C4-2B (cell line): ENCODE results near the gene SUFU.

Experiments used
- H3K27ac ChIP-seq: fragments of 450-650 bp; 2 replicates; pipeline ENCODE4 v1.5.1; 2017
- ZFX ChIP-seq: fragments of 450-650 bp; IDR thresholded peaks from 2 replicates; pipeline ENCODE4 v1.6.1; 2017
- TF ChIP-seq, protein P1 (sequence below): fragments of 450-650 bp; conservative IDR thresholded peaks from 2 replicates; pipeline ENCODE4 v1.5.1; 2017; ENCODE audit warnings: mild to moderate bottlenecking

SUFU gene

DNA sequence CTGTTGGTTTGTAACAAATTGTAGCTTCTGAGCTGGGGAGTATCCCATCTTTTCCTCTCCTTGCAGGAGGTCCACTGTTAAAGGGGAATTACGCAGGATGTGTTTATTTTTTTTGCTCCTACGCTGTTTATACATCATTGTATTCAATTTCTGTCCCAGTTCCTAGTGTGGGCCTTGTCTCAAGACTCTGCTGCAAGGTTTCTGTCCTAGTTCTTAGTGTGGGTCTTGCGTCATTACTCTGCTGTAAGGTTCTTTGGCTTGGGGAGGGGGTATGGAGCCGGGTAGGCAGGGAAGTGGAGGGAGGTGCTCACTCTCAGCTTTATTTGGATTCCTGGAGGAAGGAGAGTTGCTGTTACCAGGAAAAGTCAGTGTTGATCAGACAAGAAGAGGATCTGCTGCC, 76.5 kb downstream of the SUFU start:
- no peak overlapping the region for H3K27ac ChIP-seq

DNA sequence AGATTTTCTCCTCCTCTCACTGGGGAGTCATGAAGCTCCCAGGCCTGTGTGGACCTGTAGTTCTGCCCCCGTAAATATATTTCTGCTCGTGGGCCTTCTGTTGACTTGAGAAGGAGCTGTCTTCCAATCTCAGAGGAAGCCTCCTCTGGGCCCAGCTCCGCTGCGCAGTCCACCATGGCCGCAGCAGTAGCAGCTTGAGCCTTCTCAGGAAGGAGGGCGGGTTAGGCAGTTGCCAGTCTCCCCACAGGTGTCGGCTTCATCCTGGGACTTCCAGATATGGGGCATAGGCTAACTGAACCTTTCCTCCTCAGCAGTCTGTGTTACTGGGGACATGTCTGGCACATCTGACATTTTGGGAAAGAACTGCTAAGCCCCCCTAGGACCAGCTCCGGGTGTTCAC, 77.6 kb downstream of the SUFU start:
- TF ChIP-seq, protein P1, sequence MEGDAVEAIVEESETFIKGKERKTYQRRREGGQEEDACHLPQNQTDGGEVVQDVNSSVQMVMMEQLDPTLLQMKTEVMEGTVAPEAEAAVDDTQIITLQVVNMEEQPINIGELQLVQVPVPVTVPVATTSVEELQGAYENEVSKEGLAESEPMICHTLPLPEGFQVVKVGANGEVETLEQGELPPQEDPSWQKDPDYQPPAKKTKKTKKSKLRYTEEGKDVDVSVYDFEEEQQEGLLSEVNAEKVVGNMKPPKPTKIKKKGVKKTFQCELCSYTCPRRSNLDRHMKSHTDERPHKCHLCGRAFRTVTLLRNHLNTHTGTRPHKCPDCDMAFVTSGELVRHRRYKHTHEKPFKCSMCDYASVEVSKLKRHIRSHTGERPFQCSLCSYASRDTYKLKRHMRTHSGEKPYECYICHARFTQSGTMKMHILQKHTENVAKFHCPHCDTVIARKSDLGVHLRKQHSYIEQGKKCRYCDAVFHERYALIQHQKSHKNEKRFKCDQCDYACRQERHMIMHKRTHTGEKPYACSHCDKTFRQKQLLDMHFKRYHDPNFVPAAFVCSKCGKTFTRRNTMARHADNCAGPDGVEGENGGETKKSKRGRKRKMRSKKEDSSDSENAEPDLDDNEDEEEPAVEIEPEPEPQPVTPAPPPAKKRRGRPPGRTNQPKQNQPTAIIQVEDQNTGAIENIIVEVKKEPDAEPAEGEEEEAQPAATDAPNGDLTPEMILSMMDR, result no peak
- TF ChIP-seq ZFX, result no peak
- no peak overlapping the region for H3K27ac ChIP-seq

More for the DNA sequence above, 76.5 kb downstream of the SUFU start:
- TF ChIP-seq, protein P1, result no peak
- no peak for TF ChIP-seq ZFX

DNA sequence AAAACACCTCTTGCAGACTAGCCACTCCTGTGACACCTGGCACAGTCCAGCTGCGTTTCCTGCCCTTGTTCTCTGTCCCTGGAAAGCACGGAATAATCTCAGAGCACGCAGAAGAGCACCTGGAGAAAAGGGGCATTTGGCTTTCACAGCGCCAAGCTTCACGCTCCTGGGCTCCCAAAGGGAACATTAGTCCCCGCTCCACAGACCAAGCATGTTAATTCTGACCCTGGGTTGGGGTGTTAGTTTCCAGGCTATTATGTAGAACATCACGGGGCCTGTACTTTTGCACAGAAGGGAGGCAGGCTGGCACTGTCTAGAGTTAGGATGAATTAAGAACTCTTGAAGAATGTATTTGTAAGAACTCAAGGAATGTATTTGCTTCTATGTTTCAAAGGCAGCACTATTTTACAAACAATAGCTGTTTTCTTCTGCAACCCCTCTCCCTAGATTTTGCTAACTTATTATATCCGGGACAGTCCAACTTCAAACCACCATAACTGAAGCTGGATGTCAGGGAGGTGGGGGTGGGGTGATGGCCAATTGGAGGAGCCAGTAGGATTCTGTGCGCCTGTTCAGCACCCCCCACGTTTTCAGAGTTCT, 78.3 kb downstream of the SUFU start:
- H3K27ac ChIP-seq, result no peak overlapping the region
- no peak for TF ChIP-seq ZFX
- TF ChIP-seq, protein P1, result no peak

DNA sequence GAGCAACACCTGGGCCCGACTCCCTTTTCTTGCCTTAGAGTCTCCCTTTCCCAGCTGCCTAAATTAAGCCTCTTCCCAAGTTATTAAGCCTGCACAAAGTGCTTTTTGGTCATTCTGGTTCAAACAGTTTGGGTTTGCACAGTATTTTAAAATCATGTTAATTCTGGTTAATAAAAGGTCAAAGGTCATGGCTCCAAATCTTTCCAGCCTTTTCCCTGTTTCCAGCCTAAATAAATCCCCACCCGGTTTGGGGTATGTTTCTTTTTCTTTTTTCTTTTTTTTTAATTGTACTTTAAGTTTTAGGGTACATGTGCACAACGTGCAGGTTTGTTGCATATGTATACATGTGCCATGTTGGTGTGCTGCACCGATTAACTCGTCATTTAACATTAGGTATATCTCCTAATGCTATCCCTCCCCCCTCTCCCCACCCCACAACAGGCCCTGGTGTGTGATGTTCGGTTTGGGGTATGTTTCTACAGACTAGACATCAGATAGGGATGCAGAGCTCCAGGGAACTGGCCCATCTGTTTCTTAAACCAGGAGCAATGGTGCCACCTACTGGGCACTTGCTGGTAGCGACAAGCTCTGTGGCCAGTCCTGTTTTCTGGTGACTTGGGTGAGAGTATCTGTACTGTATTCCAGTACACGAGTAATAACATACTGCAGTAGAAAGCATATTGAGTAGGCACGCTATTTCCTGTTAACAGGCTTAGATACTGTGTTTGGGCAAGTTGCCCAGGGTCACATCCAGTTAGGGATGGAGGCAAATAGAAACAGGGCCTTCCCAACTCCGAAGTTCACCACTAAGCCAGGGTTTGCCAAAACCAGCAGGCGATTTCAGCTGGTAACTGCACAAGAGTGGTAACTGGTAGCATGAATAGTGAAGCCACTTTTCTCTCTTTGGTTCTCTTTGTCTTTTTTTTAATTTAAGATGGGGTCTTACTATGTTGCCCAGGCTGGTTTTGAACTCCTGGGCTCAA, 80.0 kb downstream of the SUFU start:
- no peak for TF ChIP-seq ZFX
- TF ChIP-seq, protein P1, result peak; percentile 95
- no peak overlapping the region for H3K27ac ChIP-seq

DNA sequence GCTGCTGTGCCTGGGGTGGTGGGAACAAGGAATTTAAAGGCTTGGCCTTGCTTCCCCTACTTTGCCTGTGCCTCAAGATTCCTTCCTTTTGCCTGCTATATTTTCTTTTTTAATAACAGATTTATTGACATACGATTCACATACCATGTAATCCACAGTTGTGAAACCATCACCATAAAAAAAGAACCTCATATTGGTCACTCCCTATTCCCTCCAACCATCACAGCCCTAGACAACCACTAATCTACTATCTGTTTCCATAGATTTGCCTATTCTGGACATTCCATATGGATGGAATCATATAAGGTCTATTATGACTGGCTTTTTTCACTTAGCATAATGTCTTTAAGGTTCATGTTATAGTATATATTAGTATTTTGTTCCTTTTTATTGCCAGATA, 81.3 kb downstream of the SUFU start:
- no peak overlapping the region for H3K27ac ChIP-seq
- TF ChIP-seq, protein P1, result no peak
- TF ChIP-seq ZFX, result no peak

DNA sequence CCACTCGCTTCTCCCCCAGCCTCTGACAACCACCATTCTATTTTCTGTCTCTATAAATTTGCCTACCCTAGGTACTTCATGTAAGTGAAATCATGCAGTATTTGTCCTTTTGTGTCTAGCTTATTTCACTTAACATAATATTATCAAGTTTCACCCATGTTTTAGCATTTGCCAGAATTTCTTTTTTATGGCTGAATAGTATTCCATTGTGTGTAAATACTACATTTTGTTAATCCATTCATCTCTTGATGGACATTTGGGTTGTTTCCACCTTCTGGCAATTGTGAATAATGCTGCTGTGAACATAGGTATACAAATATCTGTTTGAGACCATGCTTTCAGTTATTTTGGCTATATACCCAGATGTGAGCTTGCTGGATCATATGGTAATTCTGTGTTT, 83.1 kb downstream of the SUFU start:
- TF ChIP-seq, protein P1, result no peak
- no peak for TF ChIP-seq ZFX

DNA sequence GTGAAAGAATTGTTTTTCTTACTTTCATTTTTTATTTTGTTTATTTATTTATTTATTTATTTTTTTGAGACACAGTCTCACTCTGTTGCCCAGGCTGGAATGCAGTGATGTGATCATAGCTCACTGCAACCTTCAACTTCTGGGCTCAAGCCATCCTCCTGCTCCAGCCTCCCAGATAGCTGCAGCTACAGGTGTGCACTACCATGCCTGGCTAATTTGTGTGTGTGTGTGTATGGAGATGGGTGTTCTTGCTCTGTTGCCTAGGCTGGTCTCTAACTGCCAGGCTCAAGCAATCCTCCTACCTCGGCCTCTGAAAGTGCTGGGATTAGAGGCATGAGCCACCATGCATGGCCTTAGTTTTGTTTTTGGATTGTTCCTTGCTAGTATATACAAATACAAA, 85.1 kb downstream of the SUFU start:
- TF ChIP-seq, protein P1, result no peak
- no peak for TF ChIP-seq ZFX
- H3K27ac ChIP-seq, result no peak overlapping the region

More for the DNA sequence above, 83.1 kb downstream of the SUFU start:
- no peak overlapping the region for H3K27ac ChIP-seq
